Esophagus squamous epithelium (tissue), 4 donors: ENCODE results near the gene GALK1.

Experiments
- POLR2A ChIP-seq, 4 donors: fragments of 450-650 bp; IDR thresholded peaks; one replicate each; pipeline ENCODE4 v1.6.1; 2017; ENCODE audit warnings: antibody characterized with exemption in 4 of 4, mild to moderate bottlenecking in 4 of 4, moderate library complexity in 3 of 4
- TF ChIP-seq, protein P1 (sequence below), 6 experiments: fragments of 450-650 bp in 4 of 6; fragments of 200-600 bp in 2 of 6; sonication (generic) in 2 of 6; IDR thresholded peaks; one replicate each; pipeline ENCODE4 v1.5.1; 2016 to 2019; ENCODE audit warnings: antibody characterized with exemption in 6 of 6, mild to moderate bottlenecking in 4 of 6, moderate library complexity in 4 of 6

DNA sequence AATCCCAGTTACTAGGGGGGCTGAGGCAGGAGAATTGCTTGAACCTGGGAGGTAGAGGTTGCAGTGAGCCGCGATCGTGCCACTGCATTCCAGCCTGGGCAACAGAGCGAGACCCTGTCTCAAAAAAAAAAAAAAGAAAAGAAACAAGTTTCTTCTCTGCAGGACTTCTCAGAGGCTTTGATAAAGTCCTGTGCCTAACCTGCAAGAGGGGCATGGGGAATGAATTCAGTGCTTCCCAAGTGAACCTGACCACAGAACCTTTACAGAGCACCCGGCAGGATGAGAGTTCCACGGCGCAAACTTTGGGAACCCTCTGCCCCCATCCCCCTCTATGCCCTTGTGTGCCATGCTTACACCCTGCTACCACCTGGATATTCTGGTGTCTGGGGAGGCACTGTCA is 25.8 kb downstream of the GALK1 start:
- TF ChIP-seq, protein P1, sequence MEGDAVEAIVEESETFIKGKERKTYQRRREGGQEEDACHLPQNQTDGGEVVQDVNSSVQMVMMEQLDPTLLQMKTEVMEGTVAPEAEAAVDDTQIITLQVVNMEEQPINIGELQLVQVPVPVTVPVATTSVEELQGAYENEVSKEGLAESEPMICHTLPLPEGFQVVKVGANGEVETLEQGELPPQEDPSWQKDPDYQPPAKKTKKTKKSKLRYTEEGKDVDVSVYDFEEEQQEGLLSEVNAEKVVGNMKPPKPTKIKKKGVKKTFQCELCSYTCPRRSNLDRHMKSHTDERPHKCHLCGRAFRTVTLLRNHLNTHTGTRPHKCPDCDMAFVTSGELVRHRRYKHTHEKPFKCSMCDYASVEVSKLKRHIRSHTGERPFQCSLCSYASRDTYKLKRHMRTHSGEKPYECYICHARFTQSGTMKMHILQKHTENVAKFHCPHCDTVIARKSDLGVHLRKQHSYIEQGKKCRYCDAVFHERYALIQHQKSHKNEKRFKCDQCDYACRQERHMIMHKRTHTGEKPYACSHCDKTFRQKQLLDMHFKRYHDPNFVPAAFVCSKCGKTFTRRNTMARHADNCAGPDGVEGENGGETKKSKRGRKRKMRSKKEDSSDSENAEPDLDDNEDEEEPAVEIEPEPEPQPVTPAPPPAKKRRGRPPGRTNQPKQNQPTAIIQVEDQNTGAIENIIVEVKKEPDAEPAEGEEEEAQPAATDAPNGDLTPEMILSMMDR (IDR thresholded peaks at IDR 0.05) = no peak
- no peak for TF ChIP-seq POLR2A (IDR thresholded peaks at IDR 0.05)
